ENCODE data around the gene GRID1. TPM values are rescaled to one million over a fixed set of nuclear protein-coding genes. Genes with fewer than 3 reads are reported as not detected.

Gene GRID1
- total and polyA plus RNA-seq, 9 of the 15 experiments (the other 6 are each of a cell fraction or from before 2014, with no cell fraction given) = 0.01 to 7.2 (median 1.2) TPM

- intact Hi-C loops (cut with micrococcal nuclease) = no loop called here
- ChIA-PET CTCF (ENCODE audit: low intra/inter-chr PET ratio) (no interaction called here), POLR2A (no interaction called here)
- no peaks in the 10 kb centered on the region for H3K9me3 ChIP-seq (replicated peaks; ENCODE audit: control insufficient read depth, insufficient read depth, low read depth, low read length)
- H3K27me3 ChIP-seq (ENCODE audit: control insufficient read depth in 2 of 2, insufficient read depth in 2 of 2, low read length in 2 of 2) = no peaks in the 10 kb centered on the region
- no peak overlapping the region for H3K4me2 ChIP-seq (ENCODE audit: insufficient read depth, low read length)
- H4K20me1 ChIP-seq (replicated peaks; ENCODE audit: control insufficient read depth, insufficient read depth, low read length) = no peaks in the 10 kb centered on the region
- H2AFZ ChIP-seq (ENCODE audit: low read depth, low read length) = no peak overlapping the region
- no peak overlapping the region for H3K4me3 ChIP-seq
- FAIRE-seq (no peak), ATAC-seq (no peak), DNase-seq (ENCODE audit: extremely low read depth in 1 of 4, low spot score in 3 of 4) (no peak)
- no peak overlapping the region for H3K27ac ChIP-seq (ENCODE audit: extremely low read depth, low read depth, low read length)
- no TSS peak for BruUV-seq (replicated peaks)
- WGBS (ENCODE audit: insufficient coverage, low coverage, missing lambda C conversion rate) = 7% methylated on average over 5 of the region's 5 CpGs
- in situ Hi-C loops (cut with MboI) = no loop called here
- H3K36me3 ChIP-seq (ENCODE audit: control insufficient read depth, insufficient read depth, low read length) = no peaks in the 10 kb centered on the region
- H3K9me1 ChIP-seq (ENCODE audit: control insufficient read depth, insufficient read depth, low read length) = no peaks in the 10 kb centered on the region
- no peak overlapping the region for H3K9ac ChIP-seq (ENCODE audit: insufficient read depth in 1 of 2, low read depth in 2 of 2, low read length in 2 of 2)
- no peaks in the 10 kb centered on the region for H3K4me1 ChIP-seq (replicated peaks in 1 of 2; ENCODE audit: control insufficient read depth in 2 of 2, insufficient read depth in 2 of 2, low read length in 2 of 2)
- no peaks in the 10 kb centered on the region for H3K79me2 ChIP-seq (ENCODE audit: control insufficient read depth, insufficient read depth, low read length)
- TF ChIP-seq BCLAF1 (IDR thresholded peaks at IDR 0.05; ENCODE audit: borderline replicate concordance in 1 of 2, control insufficient read depth in 1 of 2, low read depth in 2 of 2, low read length in 1 of 2) (no peak), NFYB (IDR thresholded peaks at IDR 0.05; ENCODE audit: extremely low read depth, insufficient read length) (no peak), E2F4 (CRISPR knock-in tag; IDR thresholded peaks at IDR 0.05; ENCODE audit: low read depth) (no peak), SRSF7 (optimal IDR thresholded peaks at IDR 0.05; ENCODE audit: low read depth, low read length) (no peak), ZBTB5 (IDR thresholded peaks at IDR 0.05) (no peak), ARID3B (CRISPR knock-in tag; IDR thresholded peaks at IDR 0.05; ENCODE audit: borderline replicate concordance) (no peak), ZNF778 (CRISPR knock-in tag; IDR thresholded peaks at IDR 0.05) (no peak), SMARCC2 (IDR thresholded peaks at IDR 0.05; ENCODE audit: low read depth) (no peak), ZNF408 (CRISPR knock-in tag; IDR thresholded peaks at IDR 0.05; ENCODE audit: low read depth) (no peak), HNRNPH1 (optimal IDR thresholded peaks at IDR 0.05; ENCODE audit: low read depth, low read length) (no peak), IRF2 (CRISPR knock-in tag; IDR thresholded peaks at IDR 0.05) (no peak), ELF1 (tag; IDR thresholded peaks at IDR 0.05) (no peak), ZFP30 (CRISPR knock-in tag; IDR thresholded peaks at IDR 0.05; ENCODE audit: borderline replicate concordance) (no peak), CEBPB (tag; IDR thresholded peaks at IDR 0.05) (no peak), ZBTB8A (IDR thresholded peaks at IDR 0.05; ENCODE audit: partially characterized antibody) (no peak)
Measured at GRCh38 chr10:86202226-86202735, 164.3 kb downstream of the GRID1 start.
